ENCODE measurements around the gene RRP1B.
A peak's percentile ranks its signal among the peaks of the same experiment; 100 is the strongest.

Gene RRP1B

DNA sequence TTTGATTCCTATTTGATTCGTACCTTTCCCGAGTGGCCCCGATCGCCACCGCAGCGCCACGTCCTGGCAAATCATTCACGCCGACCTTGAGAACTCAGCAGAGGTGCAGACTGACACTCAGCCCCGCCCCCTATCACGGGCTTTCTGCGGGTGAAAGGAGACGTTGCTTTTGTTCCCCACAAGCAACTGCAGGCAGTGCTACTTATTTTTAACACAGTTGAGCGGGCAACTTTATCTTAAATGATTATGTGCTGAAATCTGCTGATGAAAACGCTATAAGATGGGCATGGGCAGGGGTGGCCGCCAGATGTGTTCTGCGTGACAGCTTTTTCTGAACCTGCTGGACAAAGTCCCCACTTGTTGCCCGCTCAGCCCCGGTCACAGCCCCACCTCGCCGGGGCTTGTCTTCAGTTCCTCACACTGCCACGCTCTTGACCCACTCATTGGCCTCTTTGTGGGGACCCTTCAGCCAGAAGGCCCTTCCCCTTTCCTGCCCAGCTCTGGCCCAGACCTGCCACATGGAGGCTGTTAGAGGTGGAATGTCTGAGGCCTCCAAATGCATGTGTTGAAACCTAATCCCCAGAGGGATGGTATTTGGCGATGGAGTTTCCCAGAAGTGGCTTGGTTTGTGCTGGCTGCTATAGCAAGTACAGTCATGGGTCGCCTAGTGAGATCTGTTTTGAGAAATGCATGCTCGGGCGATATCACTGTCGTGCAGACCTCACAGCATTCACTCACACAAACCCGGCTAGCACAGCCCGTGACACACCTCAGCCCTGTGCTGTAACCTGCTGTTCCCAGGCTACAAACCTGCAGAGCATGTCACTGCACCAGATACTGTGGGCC is 43.9 kb downstream of the RRP1B start:
- ATAC-seq = peak; percentile 69
- TF ChIP-seq, protein P1, sequence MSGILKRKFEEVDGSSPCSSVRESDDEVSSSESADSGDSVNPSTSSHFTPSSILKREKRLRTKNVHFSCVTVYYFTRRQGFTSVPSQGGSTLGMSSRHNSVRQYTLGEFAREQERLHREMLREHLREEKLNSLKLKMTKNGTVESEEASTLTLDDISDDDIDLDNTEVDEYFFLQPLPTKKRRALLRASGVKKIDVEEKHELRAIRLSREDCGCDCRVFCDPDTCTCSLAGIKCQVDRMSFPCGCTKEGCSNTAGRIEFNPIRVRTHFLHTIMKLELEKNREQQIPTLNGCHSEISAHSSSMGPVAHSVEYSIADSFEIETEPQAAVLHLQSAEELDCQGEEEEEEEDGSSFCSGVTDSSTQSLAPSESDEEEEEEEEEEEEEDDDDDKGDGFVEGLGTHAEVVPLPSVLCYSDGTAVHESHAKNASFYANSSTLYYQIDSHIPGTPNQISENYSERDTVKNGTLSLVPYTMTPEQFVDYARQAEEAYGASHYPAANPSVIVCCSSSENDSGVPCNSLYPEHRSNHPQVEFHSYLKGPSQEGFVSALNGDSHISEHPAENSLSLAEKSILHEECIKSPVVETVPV (CRISPR knock-in tag; IDR thresholded peaks at IDR 0.05) = no peak
- no peak for TF ChIP-seq CSDC2 (CRISPR knock-in tag; IDR thresholded peaks at IDR 0.05)
- TF ChIP-seq GLIS3 (CRISPR knock-in tag; IDR thresholded peaks at IDR 0.05) = no peak
- TF ChIP-seq RARB (CRISPR knock-in tag; IDR thresholded peaks at IDR 0.05) = no peak
- TF ChIP-seq TCF4 (CRISPR knock-in tag; IDR thresholded peaks at IDR 0.05; ENCODE audit: borderline replicate concordance) = no peak
- no peak for TF ChIP-seq TOX (CRISPR knock-in tag; IDR thresholded peaks at IDR 0.05; ENCODE audit: borderline replicate concordance)
- no peak for TF ChIP-seq OSR1 (CRISPR knock-in tag; IDR thresholded peaks at IDR 0.05)
- TF ChIP-seq ZFP30 (CRISPR knock-in tag; IDR thresholded peaks at IDR 0.05) = no peak
- no peak for TF ChIP-seq ISL1 (CRISPR knock-in tag; IDR thresholded peaks at IDR 0.05)
- TF ChIP-seq ZC3H10 (CRISPR knock-in tag; IDR thresholded peaks at IDR 0.05) = no peak
- TF ChIP-seq, protein P2, sequence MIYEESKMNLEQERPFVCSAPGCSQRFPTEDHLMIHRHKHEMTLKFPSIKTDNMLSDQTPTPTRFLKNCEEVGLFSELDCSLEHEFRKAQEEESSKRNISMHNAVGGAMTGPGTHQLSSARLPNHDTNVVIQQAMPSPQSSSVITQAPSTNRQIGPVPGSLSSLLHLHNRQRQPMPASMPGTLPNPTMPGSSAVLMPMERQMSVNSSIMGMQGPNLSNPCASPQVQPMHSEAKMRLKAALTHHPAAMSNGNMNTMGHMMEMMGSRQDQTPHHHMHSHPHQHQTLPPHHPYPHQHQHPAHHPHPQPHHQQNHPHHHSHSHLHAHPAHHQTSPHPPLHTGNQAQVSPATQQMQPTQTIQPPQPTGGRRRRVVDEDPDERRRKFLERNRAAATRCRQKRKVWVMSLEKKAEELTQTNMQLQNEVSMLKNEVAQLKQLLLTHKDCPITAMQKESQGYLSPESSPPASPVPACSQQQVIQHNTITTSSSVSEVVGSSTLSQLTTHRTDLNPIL (CRISPR knock-in tag; IDR thresholded peaks at IDR 0.05; ENCODE audit: low read depth) = no peak
- TF ChIP-seq ZNF565 (CRISPR knock-in tag; conservative IDR thresholded peaks at IDR 0.05; ENCODE audit: low read depth) = no peak
- TF ChIP-seq, protein P3, sequence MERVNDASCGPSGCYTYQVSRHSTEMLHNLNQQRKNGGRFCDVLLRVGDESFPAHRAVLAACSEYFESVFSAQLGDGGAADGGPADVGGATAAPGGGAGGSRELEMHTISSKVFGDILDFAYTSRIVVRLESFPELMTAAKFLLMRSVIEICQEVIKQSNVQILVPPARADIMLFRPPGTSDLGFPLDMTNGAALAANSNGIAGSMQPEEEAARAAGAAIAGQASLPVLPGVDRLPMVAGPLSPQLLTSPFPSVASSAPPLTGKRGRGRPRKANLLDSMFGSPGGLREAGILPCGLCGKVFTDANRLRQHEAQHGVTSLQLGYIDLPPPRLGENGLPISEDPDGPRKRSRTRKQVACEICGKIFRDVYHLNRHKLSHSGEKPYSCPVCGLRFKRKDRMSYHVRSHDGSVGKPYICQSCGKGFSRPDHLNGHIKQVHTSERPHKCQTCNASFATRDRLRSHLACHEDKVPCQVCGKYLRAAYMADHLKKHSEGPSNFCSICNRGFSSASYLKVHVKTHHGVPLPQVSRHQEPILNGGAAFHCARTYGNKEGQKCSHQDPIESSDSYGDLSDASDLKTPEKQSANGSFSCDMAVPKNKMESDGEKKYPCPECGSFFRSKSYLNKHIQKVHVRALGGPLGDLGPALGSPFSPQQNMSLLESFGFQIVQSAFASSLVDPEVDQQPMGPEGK (CRISPR knock-in tag; IDR thresholded peaks at IDR 0.05; ENCODE audit: borderline replicate concordance) = no peak

DNA sequence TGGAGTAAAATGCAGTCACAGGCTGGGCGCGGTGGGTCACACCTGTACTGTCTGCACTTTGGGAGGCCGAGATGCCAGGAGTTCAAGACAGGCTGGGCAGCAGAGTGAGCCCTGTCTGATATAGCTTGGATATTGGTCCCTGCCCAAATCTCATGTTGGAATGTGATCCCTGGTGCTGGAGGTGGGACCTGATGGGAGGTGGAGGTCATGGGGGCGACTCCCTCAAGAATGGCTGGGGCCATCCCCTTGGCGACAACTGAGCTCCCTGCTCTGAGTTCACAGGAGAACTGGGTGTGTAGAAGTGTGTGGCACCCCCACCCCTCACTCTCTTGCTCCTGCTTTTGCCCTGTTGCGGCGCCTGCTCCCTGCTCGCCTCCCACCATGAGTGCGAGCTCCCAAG is 48.1 kb downstream of the RRP1B start:
- TF ChIP-seq CSDC2 (CRISPR knock-in tag; IDR thresholded peaks at IDR 0.05) = no peak
- TF ChIP-seq, protein P4, sequence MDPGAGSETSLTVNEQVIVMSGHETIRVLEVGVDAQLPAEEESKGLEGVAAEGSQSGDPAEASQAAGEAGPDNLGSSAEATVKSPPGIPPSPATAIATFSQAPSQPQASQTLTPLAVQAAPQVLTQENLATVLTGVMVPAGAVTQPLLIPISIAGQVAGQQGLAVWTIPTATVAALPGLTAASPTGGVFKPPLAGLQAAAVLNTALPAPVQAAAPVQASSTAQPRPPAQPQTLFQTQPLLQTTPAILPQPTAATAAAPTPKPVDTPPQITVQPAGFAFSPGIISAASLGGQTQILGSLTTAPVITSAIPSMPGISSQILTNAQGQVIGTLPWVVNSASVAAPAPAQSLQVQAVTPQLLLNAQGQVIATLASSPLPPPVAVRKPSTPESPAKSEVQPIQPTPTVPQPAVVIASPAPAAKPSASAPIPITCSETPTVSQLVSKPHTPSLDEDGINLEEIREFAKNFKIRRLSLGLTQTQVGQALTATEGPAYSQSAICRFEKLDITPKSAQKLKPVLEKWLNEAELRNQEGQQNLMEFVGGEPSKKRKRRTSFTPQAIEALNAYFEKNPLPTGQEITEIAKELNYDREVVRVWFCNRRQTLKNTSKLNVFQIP (CRISPR knock-in tag; IDR thresholded peaks at IDR 0.05; ENCODE audit: borderline replicate concordance, low read depth) = no peak
- no peak for TF ChIP-seq ZNF8 (CRISPR knock-in tag; IDR thresholded peaks at IDR 0.05)
- no peak for TF ChIP-seq RARB (CRISPR knock-in tag; IDR thresholded peaks at IDR 0.05)
- no peak for TF ChIP-seq ZC3H10 (CRISPR knock-in tag; IDR thresholded peaks at IDR 0.05)
- no peak for TF ChIP-seq PPARA (CRISPR knock-in tag; IDR thresholded peaks at IDR 0.05; ENCODE audit: borderline replicate concordance)
- no peak for TF ChIP-seq SNAI2 (CRISPR knock-in tag; IDR thresholded peaks at IDR 0.05)
- TF ChIP-seq ISL1 (CRISPR knock-in tag; IDR thresholded peaks at IDR 0.05) = no peak
- TF ChIP-seq, protein P2 (CRISPR knock-in tag; IDR thresholded peaks at IDR 0.05; ENCODE audit: low read depth) = no peak
- TF ChIP-seq TOX (CRISPR knock-in tag; IDR thresholded peaks at IDR 0.05; ENCODE audit: borderline replicate concordance) = no peak
- no peak for TF ChIP-seq BACH2 (CRISPR knock-in tag; IDR thresholded peaks at IDR 0.05; ENCODE audit: borderline replicate concordance)
- no peak for TF ChIP-seq ZNF565 (CRISPR knock-in tag; conservative IDR thresholded peaks at IDR 0.05; ENCODE audit: low read depth)
- TF ChIP-seq ZFP30 (CRISPR knock-in tag; IDR thresholded peaks at IDR 0.05) = no peak
- TF ChIP-seq ZFP3 (CRISPR knock-in tag; IDR thresholded peaks at IDR 0.05) = no peak
- TF ChIP-seq, protein P1 (CRISPR knock-in tag; IDR thresholded peaks at IDR 0.05) = no peak
- no peak for TF ChIP-seq OSR1 (CRISPR knock-in tag; IDR thresholded peaks at IDR 0.05)
- ATAC-seq = no peak

Measured in SK-N-SH treated with all-trans-retinoic acid at 6 μM for 48 hours (cell line).